ENCODE results near the gene PLEKHG2.

DNA sequence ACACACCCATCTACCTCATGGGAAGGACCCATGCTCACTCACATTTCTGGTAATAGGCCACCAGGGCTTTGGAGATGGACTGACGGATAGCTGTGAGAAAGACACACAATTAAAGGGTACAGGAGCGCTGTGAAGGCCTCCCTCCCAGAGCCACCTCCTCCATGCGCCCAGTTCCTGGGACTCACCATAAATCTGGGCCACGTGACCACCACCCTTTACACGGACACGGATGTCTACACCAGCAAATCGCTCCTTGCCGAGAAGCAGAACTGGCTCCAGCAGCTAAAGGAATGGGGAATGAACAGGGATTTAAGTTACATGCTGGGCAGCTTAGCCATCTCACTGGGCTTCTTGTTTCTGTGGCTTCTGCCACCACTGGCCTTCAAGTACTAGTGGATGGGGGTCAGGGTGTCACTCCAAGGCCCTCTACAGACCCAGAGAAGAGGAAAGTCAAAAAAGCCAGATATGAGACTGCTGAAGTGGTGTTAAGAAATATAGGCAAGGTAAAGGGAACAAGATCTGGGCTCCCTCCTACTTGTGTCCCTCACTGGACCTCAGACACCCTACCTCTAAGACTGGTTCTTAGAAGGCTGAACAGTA lies 21.1 kb downstream of the PLEKHG2 start:
- TF ChIP-seq, protein P1, sequence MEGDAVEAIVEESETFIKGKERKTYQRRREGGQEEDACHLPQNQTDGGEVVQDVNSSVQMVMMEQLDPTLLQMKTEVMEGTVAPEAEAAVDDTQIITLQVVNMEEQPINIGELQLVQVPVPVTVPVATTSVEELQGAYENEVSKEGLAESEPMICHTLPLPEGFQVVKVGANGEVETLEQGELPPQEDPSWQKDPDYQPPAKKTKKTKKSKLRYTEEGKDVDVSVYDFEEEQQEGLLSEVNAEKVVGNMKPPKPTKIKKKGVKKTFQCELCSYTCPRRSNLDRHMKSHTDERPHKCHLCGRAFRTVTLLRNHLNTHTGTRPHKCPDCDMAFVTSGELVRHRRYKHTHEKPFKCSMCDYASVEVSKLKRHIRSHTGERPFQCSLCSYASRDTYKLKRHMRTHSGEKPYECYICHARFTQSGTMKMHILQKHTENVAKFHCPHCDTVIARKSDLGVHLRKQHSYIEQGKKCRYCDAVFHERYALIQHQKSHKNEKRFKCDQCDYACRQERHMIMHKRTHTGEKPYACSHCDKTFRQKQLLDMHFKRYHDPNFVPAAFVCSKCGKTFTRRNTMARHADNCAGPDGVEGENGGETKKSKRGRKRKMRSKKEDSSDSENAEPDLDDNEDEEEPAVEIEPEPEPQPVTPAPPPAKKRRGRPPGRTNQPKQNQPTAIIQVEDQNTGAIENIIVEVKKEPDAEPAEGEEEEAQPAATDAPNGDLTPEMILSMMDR (conservative IDR thresholded peaks at IDR 0.05; ENCODE audit: low read length) = no peak
- no peak for TF ChIP-seq EZH2phosphoT487 (IDR thresholded peaks at IDR 0.05; ENCODE audit: borderline replicate concordance, low read depth, low read length)

Data from OCI-LY7 (cell line).